NK-92 (cell line): ENCODE data around the gene DACT2.
"Not testable (repeated sequence)": the region's sequence is repeated elsewhere in the genome, so short reads cannot be mapped to it uniquely, and the experiment has no call there.

Experiments used
- DNase-seq: peaks from one replicate; lab custom pipeline; 2025; ENCODE audit not compliant: unreplicated experiment; lab: John Stamatoyannopoulos, UW

DACT2 gene

DNA sequence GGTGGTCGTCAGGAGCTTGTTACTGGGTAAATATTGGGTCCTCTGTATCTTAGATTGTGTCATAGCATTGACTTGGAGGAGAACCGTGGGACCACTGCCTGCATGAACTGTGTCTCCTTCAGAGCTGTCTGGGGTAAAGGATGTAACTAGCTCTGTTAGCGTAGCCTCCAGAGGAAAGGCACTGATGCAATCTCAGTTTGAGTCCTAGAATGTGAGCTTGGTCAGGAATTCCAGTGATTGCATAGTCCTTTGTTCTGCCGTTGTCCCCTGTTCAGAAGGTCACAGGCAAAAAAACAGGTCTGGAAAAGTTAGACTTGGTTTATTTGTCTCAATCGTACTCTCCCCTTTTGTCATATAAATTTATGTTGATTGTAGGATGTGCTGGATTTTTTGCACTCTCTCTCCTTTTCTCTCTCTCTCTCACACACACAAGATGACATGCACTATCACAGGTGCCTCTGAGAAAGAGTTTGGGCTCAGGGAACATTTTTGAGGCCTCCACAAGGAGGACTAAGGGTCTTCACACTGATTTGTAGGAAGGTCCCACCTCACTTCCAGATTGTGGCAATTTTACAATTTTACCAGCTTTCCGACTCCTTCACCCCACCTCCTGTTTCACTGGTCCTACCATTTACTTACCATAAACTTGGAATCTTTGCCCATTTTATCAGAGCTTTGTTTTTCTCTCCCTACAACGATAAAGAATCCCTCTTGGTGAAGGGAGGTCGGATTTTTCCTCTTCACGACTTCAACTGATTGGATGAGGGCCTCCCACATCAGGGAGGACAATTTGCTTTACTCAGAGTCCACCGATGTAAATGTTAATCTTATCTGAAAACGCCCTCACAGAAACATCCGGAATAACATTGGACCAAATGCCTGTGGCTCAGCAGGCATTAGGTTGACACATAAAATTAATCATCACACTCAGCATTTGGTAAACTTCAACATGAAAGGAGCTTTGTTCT, 7.0 kb upstream of the DACT2 start:
- DNase-seq, result no peak

DNA sequence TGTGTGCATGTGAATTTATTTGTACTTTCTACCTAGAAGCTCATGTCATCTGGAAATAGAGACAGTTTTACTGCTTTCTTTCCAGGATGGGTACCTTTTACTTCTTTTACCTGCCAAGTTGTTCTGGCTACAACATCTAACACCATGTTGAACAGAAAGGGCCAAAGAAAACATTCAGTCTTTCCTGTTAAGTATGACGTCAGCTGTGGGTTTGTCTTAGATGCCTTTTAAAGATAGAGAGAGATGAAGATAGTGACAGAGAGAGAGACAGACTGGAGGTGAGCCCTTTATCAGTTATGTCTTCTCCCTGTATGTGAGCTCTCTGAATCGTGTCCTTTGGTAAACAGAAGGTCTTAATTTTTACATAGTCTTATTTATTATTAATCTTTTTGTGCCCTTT, 3.4 kb upstream of the DACT2 start:
- DNase-seq, result no peak

DNA sequence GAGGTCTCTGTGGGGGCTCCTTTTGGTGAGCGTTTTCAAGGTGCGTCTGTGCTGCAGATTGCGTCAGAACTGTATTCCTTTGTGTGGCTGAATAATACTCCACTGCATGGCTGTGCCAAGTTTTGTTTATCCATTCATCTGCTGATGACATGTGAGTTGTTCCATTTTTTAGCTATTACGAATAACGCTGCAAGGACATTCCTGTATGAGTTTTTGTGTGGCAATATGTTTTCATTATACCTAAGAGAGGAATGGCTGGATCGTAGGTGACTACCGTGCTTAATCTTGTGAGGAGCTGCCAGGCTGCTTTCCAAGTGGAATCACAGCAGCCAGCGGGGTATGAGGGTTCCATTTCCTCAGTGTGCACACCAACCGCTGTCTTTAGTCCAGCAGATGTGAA, 1.1 kb upstream of the DACT2 start:
- DNase-seq, result no peak

DNA sequence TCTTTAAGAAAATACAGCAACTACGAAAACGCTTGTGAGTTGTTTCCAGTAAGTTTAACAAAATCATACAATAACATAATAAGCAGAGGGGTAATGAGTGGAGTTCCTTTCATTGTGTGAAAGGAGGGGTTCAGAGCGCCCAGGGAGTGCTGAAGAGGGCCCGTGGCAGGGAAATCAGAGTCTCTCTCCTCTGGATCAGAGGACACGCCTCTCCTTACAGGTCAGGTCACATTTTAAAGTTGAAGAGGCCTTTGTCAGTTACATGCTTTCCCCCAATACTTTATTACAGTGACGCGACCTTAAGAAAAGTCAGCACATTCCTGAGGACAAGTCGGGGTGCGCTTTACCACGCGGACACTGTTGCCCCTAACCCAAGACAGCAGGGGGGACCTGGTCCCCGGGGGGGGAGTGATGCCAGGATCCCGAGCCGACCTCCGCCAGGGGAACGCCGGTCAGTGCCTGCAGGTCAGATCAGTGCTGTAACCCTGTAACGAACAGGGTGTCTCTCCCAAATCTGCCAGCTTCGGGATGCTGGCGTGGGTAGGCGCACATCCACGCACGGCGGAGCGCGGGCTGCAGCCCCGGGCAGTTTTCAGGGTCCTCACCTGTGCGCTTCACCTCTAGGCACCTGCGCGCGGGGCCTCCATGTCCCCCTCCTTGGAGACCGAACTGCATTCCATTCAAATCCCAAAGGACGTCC, 848 bp downstream of the DACT2 start:
- DNase-seq, result no peak

DNA sequence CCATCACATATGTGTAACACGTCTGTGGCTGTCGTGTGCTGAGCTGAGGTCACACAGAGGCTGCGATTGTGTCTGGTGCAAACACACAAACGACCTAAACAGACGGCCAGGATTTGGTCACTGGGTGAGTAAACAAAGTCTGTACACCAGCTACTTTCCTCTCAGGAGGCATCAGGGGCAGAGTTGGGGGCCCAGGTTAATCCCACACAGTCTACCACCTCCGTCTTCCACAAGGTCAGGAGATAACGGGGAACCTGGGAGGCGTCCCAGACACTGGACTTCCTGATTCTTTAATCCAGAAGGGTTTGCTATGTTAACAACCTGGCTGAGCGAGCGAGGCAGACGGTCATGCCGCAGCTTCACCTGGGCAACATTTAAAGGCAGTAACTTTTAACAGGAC, 1.5 kb downstream of the DACT2 start:
- no peak for DNase-seq

DNA sequence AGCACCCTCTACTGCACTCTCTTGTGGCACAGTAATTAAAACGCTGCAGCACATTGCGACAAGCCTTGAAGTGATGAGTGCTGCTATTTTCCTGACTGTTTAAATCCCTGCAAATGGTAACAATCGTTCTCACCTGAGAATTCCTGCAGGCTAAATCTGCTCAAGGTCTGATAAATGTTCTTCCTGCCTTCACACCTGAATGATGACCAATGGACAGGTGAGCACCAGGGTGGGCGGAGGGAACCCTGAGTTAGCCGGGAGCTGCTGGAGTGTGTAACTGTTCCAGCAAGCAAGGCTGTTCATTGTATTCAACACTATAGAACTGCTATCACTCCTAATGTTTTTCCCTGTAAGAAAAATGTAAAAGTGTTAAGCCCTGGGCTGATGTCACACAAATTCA, 4.0 kb downstream of the DACT2 start:
- no peak for DNase-seq

DNA sequence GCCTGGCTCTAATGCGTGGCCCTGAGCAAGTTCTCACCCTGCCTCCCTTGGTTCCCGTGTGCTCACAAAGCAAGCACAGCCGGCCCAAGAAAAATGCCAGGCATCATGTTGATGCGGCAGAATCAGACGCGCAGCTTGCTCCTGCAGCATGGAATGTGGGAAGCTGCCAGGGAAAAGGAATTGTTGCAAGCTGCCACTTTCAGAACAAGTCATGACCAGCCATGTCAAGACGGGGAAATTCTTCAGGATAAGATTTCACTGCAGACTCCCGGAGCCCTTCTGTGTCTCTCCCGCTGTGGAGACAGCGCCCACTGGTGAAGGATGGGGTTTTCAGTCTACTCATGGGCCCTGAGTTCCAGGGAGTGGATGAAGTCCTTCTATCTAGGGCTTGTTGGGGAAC, 4.6 kb downstream of the DACT2 start:
- no peak for DNase-seq

DNA sequence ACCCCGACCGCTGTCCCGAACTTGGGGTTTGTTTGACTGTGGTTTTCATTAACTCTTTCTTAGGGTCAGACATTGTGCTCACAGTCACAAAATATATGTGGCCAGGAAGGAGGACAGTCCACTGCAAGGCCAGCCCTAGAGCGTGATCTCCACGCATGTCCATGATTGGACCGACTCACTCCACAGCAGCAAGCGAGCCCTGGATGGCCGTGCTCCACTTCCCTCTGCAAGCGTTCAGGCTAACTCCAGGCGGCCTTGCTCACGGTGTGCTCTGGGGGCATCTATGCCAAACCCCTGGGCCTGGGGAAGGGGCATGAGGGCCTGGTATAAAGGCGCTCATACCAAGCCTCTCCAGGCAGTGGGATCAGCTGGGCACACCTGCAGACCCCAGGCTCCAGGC, 5.6 kb downstream of the DACT2 start:
- no peak for DNase-seq

DNA sequence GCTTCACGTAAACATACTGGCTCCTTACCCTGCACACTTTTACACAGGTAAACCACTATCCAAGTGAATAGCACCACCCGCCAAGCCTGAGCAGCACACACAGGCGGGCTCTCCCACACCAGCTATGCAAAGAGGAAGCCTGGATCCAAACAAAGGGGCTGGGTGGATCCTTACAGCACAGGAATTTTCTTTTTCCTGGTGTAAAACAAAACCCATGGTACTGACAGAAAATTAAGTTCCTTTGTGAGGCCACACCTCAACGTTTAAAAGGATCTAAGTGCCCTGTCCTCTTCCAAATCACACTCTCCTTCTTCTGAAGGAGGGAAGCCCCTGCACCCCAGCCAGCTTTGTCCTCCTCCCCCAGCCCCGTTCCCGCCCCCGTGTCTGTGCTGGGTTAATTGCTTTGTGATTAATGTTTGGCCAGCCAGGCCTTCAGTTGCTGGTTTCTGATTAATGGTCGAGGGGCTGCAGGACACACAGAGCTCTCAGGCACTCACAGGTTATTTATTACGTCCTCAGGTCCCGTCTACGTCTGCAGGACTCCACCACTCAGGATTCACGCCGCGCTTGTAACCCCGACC, 6.1 kb downstream of the DACT2 start:
- DNase-seq, result no peak

DNA sequence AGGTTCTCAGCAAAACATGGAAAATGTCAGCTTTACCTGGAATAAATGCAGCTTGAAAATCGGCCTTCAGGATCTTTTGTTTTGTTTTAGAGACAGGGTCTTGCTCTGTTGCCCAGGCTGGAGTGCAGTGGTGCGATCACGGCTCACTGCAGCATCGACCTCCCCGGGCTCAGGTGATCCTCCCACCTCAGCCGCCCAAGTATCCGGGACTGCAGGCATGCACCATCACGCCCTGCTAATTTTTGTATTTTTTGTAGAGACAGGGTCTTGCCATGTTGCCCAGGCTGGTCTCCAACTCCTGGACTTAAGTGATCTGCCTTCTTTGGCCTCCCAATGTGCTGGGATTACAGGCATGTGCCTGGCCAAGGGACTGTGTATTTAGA, 7.5 kb downstream of the DACT2 start:
- DNase-seq, result not testable (repeated sequence)

DNA sequence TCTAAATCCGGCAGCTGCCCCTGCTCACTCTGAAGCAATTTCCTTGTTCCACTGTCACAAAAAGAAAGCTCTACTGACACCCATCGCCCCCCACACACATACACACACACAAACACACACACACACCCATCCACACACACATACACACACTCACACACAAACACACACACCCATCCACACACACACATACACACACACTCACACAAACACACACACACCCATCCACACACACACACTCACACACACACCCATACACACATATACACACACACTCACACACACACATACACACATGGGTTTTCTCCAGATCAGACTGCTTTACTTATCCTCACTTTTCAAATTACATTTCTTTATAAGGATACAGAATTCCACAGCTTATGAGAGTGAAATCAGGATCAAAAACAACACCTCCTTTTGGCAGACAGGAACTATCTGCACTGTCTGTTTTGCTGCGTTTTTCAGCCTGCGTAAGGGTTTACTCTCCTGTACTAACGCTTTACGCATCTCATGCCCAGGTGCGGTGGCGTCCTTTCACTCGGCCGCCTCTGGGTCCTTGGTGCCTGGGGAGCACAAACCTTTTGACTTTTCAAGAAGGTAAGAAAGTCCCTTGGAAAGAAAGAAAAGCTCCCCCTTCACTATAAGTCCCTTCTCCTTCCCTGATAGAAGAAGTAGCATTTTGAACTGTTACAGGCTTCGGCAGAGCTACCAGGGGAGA, 8.0 kb downstream of the DACT2 start:
- no peak for DNase-seq

DNA sequence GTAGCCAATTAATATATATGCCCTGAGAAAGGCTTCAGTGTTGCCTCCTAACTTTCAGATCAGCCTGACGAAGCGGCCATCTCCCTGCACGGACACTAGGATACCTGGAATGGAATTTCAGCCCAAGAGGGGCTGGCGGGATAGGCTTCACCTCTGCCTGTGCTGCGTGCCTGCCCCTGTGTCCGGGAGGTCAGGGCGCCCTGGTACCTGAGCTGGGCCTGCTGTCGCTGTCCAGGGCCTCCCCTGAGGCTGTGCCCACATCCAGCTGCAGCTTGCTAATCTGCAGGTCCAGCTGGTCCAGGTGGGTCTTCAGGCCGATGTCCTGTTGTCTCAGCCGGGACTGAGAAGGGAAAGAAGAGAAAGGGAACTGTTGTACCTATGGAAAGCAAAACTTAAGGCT, 8.6 kb downstream of the DACT2 start:
- DNase-seq, result no peak

DNA sequence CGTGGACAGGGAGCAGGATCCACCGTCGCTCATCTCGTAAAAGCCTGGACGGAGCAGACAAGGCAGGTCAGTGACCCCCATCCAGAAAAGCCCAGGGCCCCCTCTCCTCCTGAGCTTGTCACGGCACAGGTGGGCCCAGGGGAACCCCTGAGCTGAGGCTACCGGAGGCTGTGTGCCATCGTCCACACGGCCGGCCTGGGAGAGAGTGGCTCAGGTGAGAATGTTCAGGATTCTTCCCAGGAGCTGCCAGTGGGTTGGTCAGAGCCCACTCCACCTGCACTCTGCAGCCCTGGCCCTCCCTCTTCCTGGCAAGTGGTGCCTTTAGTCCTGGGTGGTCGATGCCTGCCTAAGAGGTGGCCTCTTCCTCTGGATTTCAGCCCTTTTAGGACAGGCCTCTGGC, 9.2 kb downstream of the DACT2 start:
- no peak for DNase-seq

DNA sequence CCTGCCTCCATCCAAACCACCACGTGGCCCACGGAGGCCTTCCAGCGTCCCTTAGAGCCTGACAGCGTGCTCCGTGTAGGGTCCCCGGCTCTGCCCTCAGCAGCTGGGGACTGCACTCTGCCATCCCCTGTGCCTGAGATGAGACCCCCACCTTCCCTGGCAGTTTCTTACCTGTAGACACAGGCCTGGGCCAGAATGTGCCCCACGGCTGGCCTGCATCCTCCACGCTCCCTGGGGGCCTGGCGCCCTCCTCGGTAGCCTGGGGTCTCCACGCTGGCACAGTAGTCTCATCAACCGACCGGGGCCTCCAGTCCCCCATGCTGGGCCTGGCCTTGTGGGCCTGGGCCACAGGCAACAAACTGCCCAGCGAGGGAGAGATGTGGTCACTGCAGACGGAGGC, 9.6 kb downstream of the DACT2 start:
- no peak for DNase-seq

DNA sequence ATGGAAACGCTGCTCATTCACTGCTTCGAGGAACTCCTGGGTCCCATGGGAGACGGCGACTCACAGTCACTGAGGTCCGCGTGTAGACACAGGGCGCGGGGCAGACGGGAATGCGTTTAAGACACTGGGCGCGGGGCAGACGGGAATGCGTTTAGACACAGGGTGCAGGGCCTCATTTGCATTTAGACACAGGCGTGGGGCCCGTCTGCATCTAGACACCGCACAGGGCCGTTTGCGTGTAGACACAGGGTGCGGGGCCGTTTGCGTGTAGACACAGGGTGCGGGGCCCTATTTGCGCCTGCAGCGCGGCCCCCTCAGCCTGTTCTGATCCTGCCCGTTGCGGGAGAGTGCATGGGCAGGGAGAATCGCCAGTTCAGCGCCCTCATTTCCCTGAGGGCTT, 10.4 kb downstream of the DACT2 start:
- no peak for DNase-seq

DNA sequence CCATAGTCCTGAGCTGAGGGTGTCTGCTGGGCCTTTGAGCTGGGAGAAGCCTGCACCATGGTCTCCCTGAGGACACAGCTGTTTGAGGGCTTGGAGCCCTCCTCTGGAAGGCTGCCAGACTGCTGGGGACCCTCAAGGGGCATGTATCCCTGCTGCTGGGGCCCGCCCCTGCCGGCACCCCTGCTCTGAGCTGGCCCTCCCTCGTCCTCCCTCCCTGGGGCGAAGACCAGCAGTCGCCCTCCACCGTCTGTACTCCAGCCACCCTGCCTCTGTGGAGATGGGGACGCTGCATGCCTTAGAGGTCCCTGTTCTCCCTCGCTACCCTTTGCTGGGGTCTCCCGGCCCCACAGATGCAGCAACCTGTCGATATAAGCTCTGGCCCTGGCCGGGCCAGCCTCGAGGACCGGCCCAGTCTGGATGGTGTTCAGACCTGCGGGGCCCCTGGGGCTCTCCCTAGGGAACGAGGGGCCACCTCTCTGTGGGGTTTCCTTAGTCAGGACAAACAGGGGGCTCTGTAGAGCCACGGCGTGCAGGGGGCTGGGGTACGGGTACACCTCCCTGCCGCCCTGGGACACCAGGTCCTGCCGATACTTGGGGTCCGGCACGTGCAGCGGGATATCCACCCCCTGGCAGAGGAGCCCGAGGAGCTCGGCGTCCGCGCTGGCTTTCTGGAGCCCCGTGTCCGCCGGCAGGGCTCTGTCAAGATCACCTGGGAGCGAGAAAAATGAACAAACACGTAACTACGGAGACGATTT, 11.0 kb downstream of the DACT2 start:
- no peak for DNase-seq

DNA sequence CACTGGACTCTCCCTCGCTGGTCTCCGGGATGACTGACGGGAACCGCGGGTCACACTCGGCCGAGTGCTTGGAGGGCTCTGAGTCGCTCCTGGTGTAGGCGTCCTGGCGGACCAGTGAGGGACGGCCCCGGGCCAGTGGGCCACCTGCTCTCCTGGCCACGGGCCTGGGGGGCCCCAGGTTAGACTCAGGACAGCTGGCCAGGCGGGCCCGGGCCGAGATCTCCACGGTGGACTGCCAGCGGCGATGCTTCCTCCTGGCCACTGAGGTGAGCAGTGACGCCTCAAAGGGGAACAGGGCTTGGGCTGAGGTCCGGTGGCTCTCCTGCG, 11.9 kb downstream of the DACT2 start:
- DNase-seq, result no peak

DNA sequence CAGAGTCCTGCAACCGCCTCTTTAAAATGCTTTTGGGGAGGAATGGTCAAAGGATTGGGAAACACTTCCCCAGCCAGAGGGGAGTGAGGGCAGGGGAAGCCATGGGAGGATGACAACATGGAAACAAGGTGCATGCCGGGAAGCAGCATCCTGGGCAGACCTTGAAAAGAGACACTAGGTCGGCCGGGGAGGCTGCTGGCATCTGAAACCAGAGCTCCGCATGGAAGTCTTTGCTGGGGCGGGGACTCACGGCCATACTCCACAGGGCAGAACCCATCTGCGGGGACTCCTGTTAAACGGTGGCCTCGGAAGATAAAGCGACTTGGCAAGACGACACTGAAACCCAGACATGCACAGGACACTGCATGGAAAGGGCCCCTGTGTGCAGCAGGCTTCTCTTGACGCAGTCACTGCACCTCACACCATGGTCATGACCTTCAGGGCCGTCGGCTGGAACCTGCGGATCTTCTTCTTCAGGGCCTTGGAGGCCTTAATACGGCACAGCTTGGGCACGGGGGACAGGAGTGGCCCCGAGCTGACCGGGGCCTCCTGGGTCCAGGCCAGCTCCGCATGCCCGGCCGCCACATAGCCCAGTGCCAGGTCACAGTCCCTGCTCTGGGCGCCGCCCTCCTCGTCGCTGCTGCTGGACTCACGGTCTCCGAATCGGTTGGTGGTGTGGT, 12.4 kb downstream of the DACT2 start:
- DNase-seq, result no peak

DNA sequence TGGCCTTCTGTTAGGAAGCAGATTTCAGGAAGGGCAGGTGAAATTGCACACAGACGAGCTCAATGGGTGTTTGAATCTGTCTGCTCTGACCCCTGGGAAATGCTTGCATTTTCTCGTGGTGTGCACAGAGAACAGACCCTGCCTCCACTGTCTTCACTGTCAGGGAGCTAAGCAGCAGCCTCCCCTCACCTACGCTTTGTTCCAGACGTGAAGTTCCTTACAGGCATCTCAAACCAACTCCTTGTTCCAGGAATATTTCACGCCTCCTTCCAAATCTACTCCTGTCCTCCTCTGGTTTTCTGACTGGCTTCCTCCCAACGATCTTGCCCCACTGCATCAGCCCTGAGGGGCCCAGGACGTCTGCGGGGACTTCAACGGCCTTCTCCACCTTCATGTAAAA, 13.7 kb downstream of the DACT2 start:
- DNase-seq, result no peak

DNA sequence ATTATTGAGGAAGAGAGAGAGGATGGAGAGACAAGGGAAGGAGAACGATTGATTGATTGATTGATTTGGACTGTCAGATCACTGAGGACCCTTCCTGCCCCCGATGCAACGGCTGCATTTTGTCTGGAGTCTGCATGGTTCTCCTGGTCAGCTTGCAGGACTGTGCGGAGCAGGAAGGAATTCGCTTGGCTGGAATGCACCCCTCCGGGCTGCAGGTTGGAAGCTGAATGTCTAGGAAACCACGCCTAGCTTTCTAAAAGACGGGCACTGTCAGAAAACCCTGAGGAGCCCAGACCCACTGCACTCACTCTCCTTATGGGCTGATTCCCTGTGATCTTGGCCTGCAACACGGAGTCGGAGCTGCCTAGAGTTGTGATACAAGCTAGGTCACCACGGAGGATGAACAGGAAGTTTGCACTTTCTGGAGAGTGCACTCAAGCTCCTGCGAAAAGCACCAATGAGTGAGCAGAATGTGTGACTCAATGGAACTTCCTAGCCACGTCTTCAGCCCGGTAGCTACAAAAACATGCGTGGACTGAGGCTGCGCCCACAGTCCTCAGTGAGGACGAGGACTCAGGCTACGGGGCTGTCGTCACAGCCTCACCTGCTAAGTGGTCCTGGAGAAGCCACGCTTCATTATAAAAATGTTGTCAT, 14.4 kb downstream of the DACT2 start:
- no peak for DNase-seq
